CD4-positive, alpha-beta T cell (primary cell): Measurements from ENCODE around the gene ARMH3. TPM values are rescaled to one million over a fixed set of nuclear protein-coding genes. Genes with fewer than 3 reads are reported as not detected.

Experiments used
- ATAC-seq: fragments of 200-7000 bp; cut with Tn5 transposase; one replicate; pipeline ENCODE4 v1.10.0; 2022; ENCODE audit warnings: mild to moderate bottlenecking; ENCODE audit not compliant: poor library complexity
- CTCF ChIA-PET: fragments of 350-600 bp; sonication (Branson Sonifier 250); formaldehyde crosslinking; loops from one replicate; lab custom pipeline; 2021; ENCODE audit warnings: antibody characterized with exemption, inconsistent platforms; lab: Charles Lee
- POLR2A ChIA-PET: fragments of 350-600 bp; sonication (Branson Sonifier 250); formaldehyde crosslinking; loops from one replicate; lab custom pipeline; 2021; ENCODE audit warnings: antibody characterized with exemption, inconsistent platforms; lab: Charles Lee
- DNase-seq, 14 experiments: peaks; one replicate each; pipeline ENCODE4 v3.0.0-alpha.2; 2013 to 2020; ENCODE audit warnings: mixed read lengths in 2 of 14
- H3K27ac ChIP-seq, 2 donors: one replicate each; pipeline versions ENCODE4 v1.5.1 to v1.7.0; 2013; ENCODE audit warnings: low read length in 2 of 2, low read depth in 1 of 2, mild to moderate bottlenecking in 1 of 2
- H3K27me3 ChIP-seq, 2 experiments: 1 replicate in 1 of 2; 2 replicates in 1 of 2; pipeline versions ENCODE4 v1.6.1 to v1.7.0; 2013; ENCODE audit warnings: low read length in 2 of 2, control low read depth in 1 of 2, mild to moderate bottlenecking in 1 of 2, moderate library complexity in 1 of 2; ENCODE audit not compliant: insufficient read depth in 2 of 2, control insufficient read depth in 1 of 2
- H3K36me3 ChIP-seq: one replicate; pipeline ENCODE4 v1.6.1; 2013; ENCODE audit warnings: low read length, control low read depth; ENCODE audit not compliant: insufficient read depth
- H3K4me1 ChIP-seq: one replicate; pipeline ENCODE4 v1.6.1; 2013; ENCODE audit warnings: low read length, control low read depth; ENCODE audit not compliant: insufficient read depth
- H3K4me3 ChIP-seq: one replicate; pipeline ENCODE4 v1.5.1; 2013; ENCODE audit warnings: mild to moderate bottlenecking, low read length, moderate library complexity
- H3K9me3 ChIP-seq, 2 experiments: 1 replicate in 1 of 2; 2 replicates in 1 of 2; pipeline versions ENCODE4 v1.6.1 to v1.7.0; 2013; ENCODE audit warnings: low read length in 2 of 2, mild to moderate bottlenecking in 2 of 2, control low read depth in 1 of 2, moderate library complexity in 1 of 2; ENCODE audit not compliant: control insufficient read depth in 1 of 2, insufficient read depth in 1 of 2
- H3K27ac Mint-ChIP-seq: one replicate; pipeline ENCODE4 v1.8.0; 2020; ENCODE audit warnings: mixed read lengths
- H3K27me3 Mint-ChIP-seq: one replicate; pipeline ENCODE4 v1.8.0; 2021; ENCODE audit warnings: mixed read lengths
- H3K36me3 Mint-ChIP-seq: one replicate; pipeline ENCODE4 v1.8.0; 2021; ENCODE audit warnings: low read depth, mixed read lengths
- H3K4me1 Mint-ChIP-seq: one replicate; pipeline ENCODE4 v1.8.0; 2021; ENCODE audit warnings: low read depth, mixed read lengths
- H3K4me3 Mint-ChIP-seq: one replicate; pipeline ENCODE4 v1.8.0; 2020; ENCODE audit warnings: mild to moderate bottlenecking, mixed read lengths
- H3K9me3 Mint-ChIP-seq: one replicate; pipeline ENCODE4 v1.8.0; 2020; ENCODE audit warnings: mixed read lengths
- CTCF ChIP-seq: fragments of 200-600 bp; IDR thresholded peaks from one replicate; pipeline ENCODE4 v1.8.0; 2022; ENCODE audit warnings: antibody characterized with exemption, mild to moderate bottlenecking
- intact Hi-C, 2 experiments: fragments of 100-400 bp; cut with DNase I in 1 of 2; cut with micrococcal nuclease in 1 of 2; formaldehyde crosslinking; loops; one replicate each; pipeline versions ENCODE4 v1.15.1 to v1.9.0; 2023 to 2025; cut with DNase I, micrococcal nuclease
- total RNA-seq, 174 experiments: library from RNA in 2 of 174; stranded (reverse) in 2 of 174; gene quantifications; one replicate each; pipeline ENCODE4 v1.2.3 and lab custom pipeline; 2021 to 2026

ARMH3 gene
- total RNA-seq, 2 experiments from 2014 or later: 17.7 to 18.9 TPM

GRCh38 chr10:101903827-101904550, 152.0 kb downstream of the ARMH3 start:
- H3K4me1 ChIP-seq: no peaks in the 10 kb centered on the region
- no peaks in the 10 kb centered on the region for H3K9me3 ChIP-seq
- no peaks in the 10 kb centered on the region for H3K27me3 Mint-ChIP-seq
- no peaks in the 10 kb centered on the region for H3K9me3 Mint-ChIP-seq
- ChIA-PET CTCF (no interaction called here), POLR2A (no interaction called here)
- TF ChIP-seq CTCF: no peak
- peaks cover 9% of the 10 kb centered on the region for H3K36me3 ChIP-seq
- peaks cover 28% of the 10 kb centered on the region for H3K36me3 Mint-ChIP-seq
- no peak overlapping the region for H3K4me3 ChIP-seq
- intact Hi-C loops: no loop called here
- H3K4me1 Mint-ChIP-seq: peaks cover 19% of the 10 kb centered on the region
- ATAC-seq: no peak
- H3K27ac Mint-ChIP-seq: peak overlapping the region; percentile 10
- H3K27ac ChIP-seq: no peak overlapping the region
- H3K4me3 Mint-ChIP-seq: no peak overlapping the region
- DNase-seq: peak in 2 of 14 experiments; percentile 15 to 23
- no peaks in the 10 kb centered on the region for H3K27me3 ChIP-seq

DNA sequence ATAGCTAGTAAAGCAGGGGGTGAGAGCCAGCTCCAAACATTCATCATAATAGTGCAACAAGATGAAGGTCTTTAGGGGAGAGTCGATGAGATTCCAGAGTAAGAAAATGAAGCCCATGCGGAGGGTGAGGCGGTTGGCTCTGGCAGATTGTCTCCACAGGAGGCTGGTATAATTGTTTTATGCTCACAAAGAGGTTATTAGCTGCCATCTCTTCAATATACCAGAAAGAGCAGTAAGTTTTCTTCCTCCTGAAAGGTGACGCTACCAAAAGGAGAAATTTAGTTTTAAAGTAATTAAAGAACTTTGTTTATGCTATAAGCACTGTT, 153.2 kb downstream of the ARMH3 start:
- no peak for ATAC-seq
- POLR2A ChIA-PET: no interaction called here

DNA sequence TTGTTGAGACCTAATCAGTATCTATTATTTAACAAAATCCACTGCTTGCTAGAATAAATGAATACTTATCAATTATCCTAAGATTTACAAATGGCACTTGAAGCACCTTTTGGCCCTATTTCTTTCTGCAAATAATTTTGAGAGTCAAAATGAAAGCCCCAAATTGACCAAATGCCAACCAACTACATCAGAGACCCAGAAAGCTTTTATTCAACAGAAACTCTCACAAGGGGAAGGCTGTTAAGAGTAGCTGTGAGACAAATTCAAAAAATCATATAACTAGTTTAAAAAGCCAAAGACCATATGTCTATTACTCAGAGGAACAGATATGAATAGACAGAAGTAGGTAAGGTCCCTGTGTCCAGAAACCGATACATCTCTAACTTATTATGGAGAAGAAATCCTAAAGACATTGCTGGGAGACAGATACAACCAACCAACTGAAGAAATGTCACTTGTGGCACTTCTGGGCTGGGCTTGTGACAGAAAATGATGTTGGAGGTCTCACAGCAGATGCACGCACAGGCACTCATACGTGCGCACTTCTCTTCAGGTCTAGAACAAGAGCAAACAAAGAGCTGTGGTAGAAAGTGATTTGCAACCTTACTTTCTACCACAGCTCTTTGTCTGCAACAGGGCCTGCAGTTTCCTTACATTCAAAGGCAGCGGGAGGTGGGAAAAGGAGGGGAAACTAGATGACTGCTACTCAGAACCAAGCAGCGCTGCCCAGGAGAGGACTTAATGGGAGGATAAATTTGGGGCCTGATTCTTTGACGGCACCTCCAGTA, 153.7 kb downstream of the ARMH3 start:
- Mint-ChIP-seq H3K36me3 (peaks cover 28% of the 10 kb centered on the region), H3K4me1 (peaks cover 19% of the 10 kb centered on the region), H3K4me3 (no peak overlapping the region), H3K27me3 (no peaks in the 10 kb centered on the region), H3K27ac (no peak overlapping the region), H3K9me3 (no peaks in the 10 kb centered on the region)
- H3K4me1 ChIP-seq: no peaks in the 10 kb centered on the region
- no peaks in the 10 kb centered on the region for H3K9me3 ChIP-seq
- intact Hi-C loops: no loop called here
- ChIA-PET POLR2A (no interaction called here), CTCF (interaction anchor here (0.6 kb wide), 1 partner anchor 889 kb away, joined by 3 read pairs; no protein-coding TSS in a partner anchor)
- ATAC-seq (no peak), DNase-seq (no peak)
- no peak for TF ChIP-seq CTCF
- H3K27ac ChIP-seq: no peak overlapping the region
- no peak overlapping the region for H3K4me3 ChIP-seq
- peaks cover 9% of the 10 kb centered on the region for H3K36me3 ChIP-seq
- H3K27me3 ChIP-seq: no peaks in the 10 kb centered on the region

More for the DNA sequence above, 153.2 kb downstream of the ARMH3 start:
- H3K4me3 Mint-ChIP-seq: no peak overlapping the region
- H3K4me1 ChIP-seq: no peaks in the 10 kb centered on the region
- H3K27ac Mint-ChIP-seq: no peak overlapping the region
- intact Hi-C loops: no loop called here
- no peak for DNase-seq
- TF ChIP-seq CTCF: no peak
- no peak overlapping the region for H3K4me3 ChIP-seq
- H3K4me1 Mint-ChIP-seq: peaks cover 19% of the 10 kb centered on the region
- no peaks in the 10 kb centered on the region for H3K27me3 Mint-ChIP-seq
- H3K27me3 ChIP-seq: no peaks in the 10 kb centered on the region
- CTCF ChIA-PET: interaction anchor here (0.6 kb wide), 1 partner anchor 889 kb away, joined by 3 read pairs; no protein-coding TSS in a partner anchor
- H3K36me3 Mint-ChIP-seq: peaks cover 28% of the 10 kb centered on the region
- H3K9me3 Mint-ChIP-seq: no peaks in the 10 kb centered on the region
- peaks cover 9% of the 10 kb centered on the region for H3K36me3 ChIP-seq
- no peaks in the 10 kb centered on the region for H3K9me3 ChIP-seq
- no peak overlapping the region for H3K27ac ChIP-seq
